GM18858 (cell line): ENCODE results near the gene SORL1.

Source experiments
- ATAC-seq: cut with Tn5 transposase; IDR thresholded peaks from one replicate; pipeline ENCODE4 v1.9.1; 2021; ENCODE audit not compliant: unreplicated experiment

The SORL1 gene

GRCh38 chr11:121654843-121655536, 202.9 kb downstream of the SORL1 start:
- ATAC-seq, result no peak

GRCh38 chr11:121655537-121656327, 203.6 kb downstream of the SORL1 start:
- peak; percentile 78 for ATAC-seq

GRCh38 chr11:121656328-121657090, 204.4 kb downstream of the SORL1 start:
- no peak for ATAC-seq

- ATAC-seq, result no peak
Observed at GRCh38 chr11:121657146-121657545, 205.0 kb downstream of the SORL1 start.

- ATAC-seq, result no peak
Observed at GRCh38 chr11:121659811-121660210, 207.7 kb downstream of the SORL1 start.

GRCh38 chr11:121661880-121662486, 209.9 kb downstream of the SORL1 start:
- ATAC-seq, result no peak

- ATAC-seq, result no peak
Observed at GRCh38 chr11:121664144-121664543, 212.0 kb downstream of the SORL1 start.

GRCh38 chr11:121665206-121665838, 213.2 kb downstream of the SORL1 start:
- no peak for ATAC-seq

GRCh38 chr11:121667836-121668235, 215.7 kb downstream of the SORL1 start:
- no peak for ATAC-seq

GRCh38 chr11:121669422-121669821, 217.3 kb downstream of the SORL1 start:
- ATAC-seq, result no peak

GRCh38 chr11:121670266-121670665, 218.2 kb downstream of the SORL1 start:
- ATAC-seq, result no peak

GRCh38 chr11:121670805-121671282, 218.7 kb downstream of the SORL1 start:
- ATAC-seq, result no peak

GRCh38 chr11:121671283-121672168, 219.4 kb downstream of the SORL1 start:
- no peak for ATAC-seq

GRCh38 chr11:121672630-121673487, 220.7 kb downstream of the SORL1 start:
- ATAC-seq, result no peak

- no peak for ATAC-seq
Observed at GRCh38 chr11:121681550-121682268, 229.6 kb downstream of the SORL1 start.
